HFF-Myc (cell line): ENCODE data around the gene GRAMD1B.

Experiments used
- DNase-seq: peaks from one replicate; pipeline ENCODE4 v3.0.0-alpha.2; 2011; ENCODE audit warnings: low read depth; ENCODE audit errors: extremely low read depth
- H3K4me3 ChIP-seq: replicated peaks from 2 replicates; pipeline ENCODE4 v1.5.1; 2011; ENCODE audit warnings: low read depth, mild to moderate bottlenecking, control low read depth, low read length
- TF ChIP-seq, protein P1 (sequence below): IDR thresholded peaks from 2 replicates; pipeline ENCODE4 v1.5.1; 2012; ENCODE audit warnings: mild to moderate bottlenecking, low read depth, low read length, control low read depth; ENCODE audit errors: missing control alignments

The GRAMD1B gene

DNA sequence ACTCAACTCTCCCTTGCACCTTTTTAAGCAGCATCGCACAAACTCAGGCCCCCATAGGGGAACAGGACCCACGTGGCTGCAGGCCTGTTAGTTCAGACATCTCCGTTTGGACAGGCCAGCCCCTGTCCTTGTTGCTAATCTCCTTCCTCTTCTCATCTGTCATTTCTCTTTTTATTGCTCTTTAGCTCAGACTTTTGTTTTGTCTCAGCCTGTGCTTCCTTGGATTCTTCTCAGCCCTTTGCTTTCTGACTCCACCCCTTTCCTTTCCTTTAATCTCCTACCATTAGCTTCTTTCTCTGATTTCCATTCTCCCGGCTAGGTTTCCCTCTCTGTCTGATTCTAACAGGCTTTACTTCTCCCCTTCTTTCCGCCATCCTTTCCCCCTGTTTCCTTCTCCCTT is 155.6 kb downstream of the GRAMD1B start:
- TF ChIP-seq, protein P1, sequence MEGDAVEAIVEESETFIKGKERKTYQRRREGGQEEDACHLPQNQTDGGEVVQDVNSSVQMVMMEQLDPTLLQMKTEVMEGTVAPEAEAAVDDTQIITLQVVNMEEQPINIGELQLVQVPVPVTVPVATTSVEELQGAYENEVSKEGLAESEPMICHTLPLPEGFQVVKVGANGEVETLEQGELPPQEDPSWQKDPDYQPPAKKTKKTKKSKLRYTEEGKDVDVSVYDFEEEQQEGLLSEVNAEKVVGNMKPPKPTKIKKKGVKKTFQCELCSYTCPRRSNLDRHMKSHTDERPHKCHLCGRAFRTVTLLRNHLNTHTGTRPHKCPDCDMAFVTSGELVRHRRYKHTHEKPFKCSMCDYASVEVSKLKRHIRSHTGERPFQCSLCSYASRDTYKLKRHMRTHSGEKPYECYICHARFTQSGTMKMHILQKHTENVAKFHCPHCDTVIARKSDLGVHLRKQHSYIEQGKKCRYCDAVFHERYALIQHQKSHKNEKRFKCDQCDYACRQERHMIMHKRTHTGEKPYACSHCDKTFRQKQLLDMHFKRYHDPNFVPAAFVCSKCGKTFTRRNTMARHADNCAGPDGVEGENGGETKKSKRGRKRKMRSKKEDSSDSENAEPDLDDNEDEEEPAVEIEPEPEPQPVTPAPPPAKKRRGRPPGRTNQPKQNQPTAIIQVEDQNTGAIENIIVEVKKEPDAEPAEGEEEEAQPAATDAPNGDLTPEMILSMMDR: no peak
- no peak overlapping the region for H3K4me3 ChIP-seq
- no peak for DNase-seq

DNA sequence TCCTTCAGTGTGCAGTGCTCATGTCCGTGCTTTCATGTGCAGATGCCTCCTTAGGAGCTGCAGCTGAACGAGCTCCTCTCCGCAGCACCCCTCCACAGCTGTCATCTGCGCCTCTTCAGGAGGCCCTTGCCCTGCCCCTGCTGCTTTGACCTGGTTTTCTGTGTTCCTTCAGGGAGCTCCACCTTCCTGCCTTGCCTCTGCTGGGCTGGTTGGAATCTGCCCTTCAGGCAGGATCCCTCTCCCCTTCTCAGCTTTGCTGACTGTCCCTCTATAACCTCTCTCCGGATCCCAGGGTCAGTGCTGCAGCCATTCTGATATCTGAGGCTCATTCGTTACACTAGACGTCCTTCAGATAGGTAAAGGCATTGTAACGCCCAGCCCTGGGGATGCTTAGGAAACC is 156.5 kb downstream of the GRAMD1B start:
- no peak for DNase-seq
- TF ChIP-seq, protein P1: no peak
- H3K4me3 ChIP-seq: no peak overlapping the region

DNA sequence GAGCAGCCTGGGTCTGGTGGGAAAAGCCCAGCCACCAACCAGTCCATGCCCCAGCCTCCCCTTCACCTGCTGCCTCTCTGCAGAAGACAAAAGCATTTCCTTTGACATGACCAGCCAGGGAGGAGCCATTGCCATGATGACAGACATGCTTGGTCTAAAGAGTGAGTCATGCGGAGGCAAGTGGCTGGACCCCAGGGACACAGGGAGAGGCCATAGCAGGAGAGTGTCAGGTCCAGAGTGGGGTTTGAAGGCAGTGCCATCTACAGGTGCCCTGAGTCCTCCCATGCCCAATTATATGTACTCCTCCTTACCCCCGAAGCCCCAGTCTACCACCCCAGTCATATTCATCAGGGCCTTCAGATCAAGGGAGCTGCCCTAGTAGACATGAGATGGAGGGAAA is 157.0 kb downstream of the GRAMD1B start:
- H3K4me3 ChIP-seq: no peak overlapping the region
- TF ChIP-seq, protein P1: no peak
- DNase-seq: no peak

DNA sequence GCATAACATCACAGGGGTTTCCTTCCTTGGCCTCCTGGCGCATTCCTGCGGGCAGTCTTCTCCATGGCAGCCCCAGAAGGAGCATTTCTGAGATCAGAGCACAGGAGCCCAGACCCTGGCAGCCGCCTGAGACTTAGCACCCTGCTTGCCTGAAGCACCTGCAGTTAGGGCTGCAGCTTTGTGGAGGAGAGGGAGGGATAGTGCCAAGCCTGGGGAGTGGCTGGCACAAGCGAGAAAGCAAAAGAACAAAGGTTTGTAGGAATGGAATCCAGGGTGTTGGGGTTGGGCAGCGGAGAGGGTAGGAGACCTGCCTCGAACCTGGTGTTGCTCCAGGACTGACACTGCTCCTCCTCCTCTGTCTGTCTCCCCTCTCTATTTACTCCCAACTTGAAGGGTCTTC is 157.5 kb downstream of the GRAMD1B start:
- TF ChIP-seq, protein P1: no peak

DNA sequence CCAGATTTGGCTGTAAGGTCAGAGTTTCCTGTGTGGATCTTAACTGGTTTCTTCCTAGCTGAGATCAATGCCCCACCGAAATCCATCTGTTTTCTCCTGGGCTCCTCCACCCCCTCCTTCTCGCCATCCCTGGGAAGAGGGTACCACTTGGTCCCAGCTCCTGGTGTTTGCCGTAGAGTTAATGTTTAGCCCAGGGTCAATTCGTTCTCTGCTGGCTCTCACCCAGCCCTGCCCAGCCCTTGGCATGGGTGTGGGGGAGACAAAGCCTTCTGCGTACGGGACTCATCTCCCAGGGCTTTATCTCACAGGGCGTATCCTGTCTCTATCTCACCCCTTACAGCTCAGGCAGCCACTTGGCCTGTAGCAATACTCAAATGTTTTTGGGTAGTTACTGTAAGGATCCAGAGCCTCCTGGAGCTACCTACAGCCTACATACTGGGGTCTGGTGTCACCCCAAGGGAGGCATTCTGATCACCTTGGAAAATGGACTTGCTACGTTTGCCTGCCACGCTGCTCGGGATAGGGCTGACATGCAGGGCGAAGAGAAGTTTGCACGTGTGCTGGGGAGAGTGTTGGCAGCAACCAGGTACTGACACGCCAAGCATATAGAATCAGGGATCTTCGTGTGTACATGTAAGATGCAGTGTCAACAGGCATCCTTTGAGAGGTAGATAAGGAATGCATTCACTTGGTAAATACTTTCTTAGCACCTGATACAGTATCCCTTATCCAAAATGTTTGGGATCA is 158.2 kb downstream of the GRAMD1B start:
- H3K4me3 ChIP-seq: no peak overlapping the region
- TF ChIP-seq, protein P1: no peak
- DNase-seq: no peak

More for the DNA sequence above, 157.5 kb downstream of the GRAMD1B start:
- DNase-seq: no peak
- H3K4me3 ChIP-seq: no peak overlapping the region

DNA sequence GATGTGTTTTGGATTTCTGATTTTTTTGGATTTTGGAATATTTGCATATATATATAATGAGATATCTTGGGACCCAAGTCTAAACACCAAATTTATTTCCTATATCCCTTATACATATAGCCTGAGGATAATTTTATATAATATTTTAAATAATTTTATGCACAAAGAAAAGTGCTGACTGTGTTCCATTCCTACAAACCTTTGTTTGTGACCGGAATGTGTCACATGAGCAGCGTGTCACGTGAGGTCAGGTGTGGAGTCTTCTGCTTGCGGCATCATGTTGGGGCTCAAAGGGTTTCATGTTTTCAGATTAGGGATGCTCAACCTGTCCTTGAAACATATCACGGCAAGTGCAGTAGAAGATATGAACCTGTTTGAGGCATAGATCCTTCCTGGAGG is 158.8 kb downstream of the GRAMD1B start:
- no peak overlapping the region for H3K4me3 ChIP-seq
- TF ChIP-seq, protein P1: no peak
- no peak for DNase-seq

DNA sequence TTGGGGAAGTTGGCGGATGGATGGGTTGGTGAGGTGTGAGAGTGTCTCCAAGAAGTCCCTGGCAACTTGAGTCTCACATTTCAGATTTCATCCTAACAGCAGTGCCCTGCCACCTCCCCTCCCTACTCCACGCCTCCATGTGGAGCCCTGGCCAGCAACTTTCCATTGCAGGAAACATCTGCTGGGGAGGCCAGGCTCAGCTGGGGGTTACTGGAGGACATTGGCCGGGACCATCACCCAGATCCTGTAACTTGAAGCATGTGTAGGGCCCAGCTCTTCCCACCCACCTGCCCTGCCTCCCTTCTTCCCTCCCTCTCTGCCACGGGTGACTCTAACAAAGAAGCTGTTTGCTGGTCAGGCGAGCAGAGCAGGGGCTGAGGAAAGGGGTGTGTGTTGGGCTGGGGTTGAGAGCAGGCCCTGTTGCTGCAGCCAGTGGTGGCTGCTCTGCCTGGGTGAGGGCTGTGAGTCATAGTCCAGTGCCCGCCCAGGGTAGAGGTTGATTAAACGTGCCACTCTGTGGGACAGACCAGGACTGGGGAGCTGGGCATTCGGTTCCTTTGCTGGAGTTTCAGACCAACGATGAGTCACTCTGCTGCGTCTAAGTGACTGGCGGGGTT is 160.3 kb downstream of the GRAMD1B start:
- TF ChIP-seq, protein P1: no peak
- no peak overlapping the region for H3K4me3 ChIP-seq
- no peak for DNase-seq
